Effector memory CD4-positive, alpha-beta T cell (primary cell): ENCODE results near the gene FOXF1.
A peak's percentile ranks its signal among the peaks of the same experiment; 100 is the strongest.

Source experiments
- DNase-seq, 3 donors: peaks; one replicate each; pipeline ENCODE4 v3.0.0-alpha.2; 2020
- H3K27ac ChIP-seq: 2 replicates; pipeline ENCODE4 v1.7.0; 2013; ENCODE audit warnings: mild to moderate bottlenecking, low read length, moderate library complexity; ENCODE audit not compliant: insufficient read depth, poor library complexity, severe bottlenecking
- H3K27me3 ChIP-seq: replicated peaks from 2 replicates; pipeline ENCODE4 v1.7.0; 2013; ENCODE audit warnings: mild to moderate bottlenecking, low read length; ENCODE audit not compliant: insufficient read depth, control insufficient read depth, poor library complexity, severe bottlenecking
- H3K36me3 ChIP-seq: 2 replicates; pipeline ENCODE4 v1.7.0; 2013; ENCODE audit warnings: mild to moderate bottlenecking, low read length, moderate library complexity; ENCODE audit not compliant: control insufficient read depth, insufficient read depth
- H3K4me1 ChIP-seq: 2 replicates; pipeline ENCODE4 v1.7.0; 2013; ENCODE audit warnings: low read length, mild to moderate bottlenecking; ENCODE audit not compliant: control insufficient read depth, insufficient read depth, poor library complexity, severe bottlenecking
- H3K4me3 ChIP-seq: 2 replicates; pipeline ENCODE4 v1.7.0; 2013; ENCODE audit warnings: low read length, low read depth, mild to moderate bottlenecking; ENCODE audit not compliant: insufficient read depth, poor library complexity, severe bottlenecking
- H3K9me3 ChIP-seq: 2 replicates; pipeline ENCODE4 v1.7.0; 2013; ENCODE audit warnings: mild to moderate bottlenecking, low read length, moderate library complexity; ENCODE audit not compliant: control insufficient read depth
- total RNA-seq, 3 donors: gene quantifications; one replicate each; lab custom pipeline; 2026; lab: John Stamatoyannopoulos, UW

FOXF1 gene
- total RNA-seq = 0 reads per million in 3 donors

DNA sequence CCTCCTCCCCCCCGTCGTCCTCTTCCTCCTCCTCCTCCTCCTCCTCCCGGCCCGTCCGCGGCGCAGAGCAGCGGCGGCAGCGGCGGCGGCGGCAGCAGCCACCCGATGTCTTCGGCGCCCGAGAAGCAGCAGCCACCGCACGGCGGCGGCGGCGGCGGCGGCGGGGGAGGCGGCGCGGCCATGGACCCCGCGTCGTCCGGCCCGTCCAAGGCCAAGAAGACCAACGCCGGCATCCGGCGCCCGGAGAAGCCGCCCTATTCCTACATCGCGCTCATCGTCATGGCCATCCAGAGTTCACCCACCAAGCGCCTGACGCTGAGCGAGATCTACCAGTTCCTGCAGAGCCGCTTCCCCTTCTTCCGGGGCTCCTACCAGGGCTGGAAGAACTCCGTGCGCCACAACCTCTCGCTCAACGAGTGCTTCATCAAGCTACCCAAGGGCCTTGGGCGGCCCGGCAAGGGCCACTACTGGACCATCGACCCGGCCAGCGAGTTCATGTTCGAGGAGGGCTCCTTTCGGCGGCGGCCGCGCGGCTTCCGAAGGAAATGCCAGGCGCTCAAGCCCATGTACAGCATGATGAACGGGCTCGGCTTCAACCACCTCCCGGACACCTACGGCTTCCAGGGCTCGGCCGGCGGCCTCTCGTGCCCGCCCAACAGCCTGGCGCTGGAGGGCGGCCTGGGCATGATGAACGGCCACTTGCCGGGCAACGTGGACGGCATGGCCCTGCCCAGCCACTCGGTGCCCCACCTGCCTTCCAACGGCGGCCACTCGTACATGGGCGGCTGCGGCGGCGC lies at the start of gene FOXF1:
Gene FOXF1 (plus strand): TSS at position 63 of the 797 bp plus-strand sequence. CDS start 43 bp downstream, at position 106.
- peaks cover 20% of the 10 kb centered on the region for H3K4me1 ChIP-seq
- DNase-seq = no peak
- H3K4me3 ChIP-seq = peak within 1 kb of the TSS; percentile 46
- no peaks in the 10 kb centered on the region for H3K36me3 ChIP-seq
- H3K9me3 ChIP-seq = no peaks in the 10 kb centered on the region
- H3K27me3 ChIP-seq = peaks cover 61% of the 10 kb centered on the region
- H3K27ac ChIP-seq = no peak within 1 kb of the TSS

DNA sequence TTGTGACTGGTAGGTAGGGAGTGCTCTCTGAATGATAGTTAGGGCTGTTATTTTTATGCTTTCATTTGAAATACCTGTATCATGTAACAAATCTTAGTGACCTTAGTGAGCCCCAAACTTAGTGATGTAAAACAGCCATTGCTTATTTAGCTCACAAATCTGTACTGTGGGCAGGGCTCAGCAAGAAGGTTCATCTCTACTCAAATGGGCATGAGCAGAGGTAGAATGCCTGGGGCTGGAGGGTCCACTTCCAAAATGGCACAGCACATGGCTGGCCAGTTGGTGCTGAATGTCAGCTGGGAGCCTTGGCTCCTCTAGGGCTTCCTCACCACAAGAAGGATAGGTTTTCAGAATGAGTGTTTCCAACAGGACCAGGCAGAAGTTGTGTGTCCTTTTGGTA lies 49.3 kb upstream of the FOXF1 start:
- Histone ChIP-seq H3K27ac (no peak overlapping the region), H3K36me3 (no peaks in the 10 kb centered on the region), H3K27me3 (no peaks in the 10 kb centered on the region), H3K4me3 (no peak overlapping the region), H3K4me1 (no peaks in the 10 kb centered on the region), H3K9me3 (no peaks in the 10 kb centered on the region)
- DNase-seq = no peak

DNA sequence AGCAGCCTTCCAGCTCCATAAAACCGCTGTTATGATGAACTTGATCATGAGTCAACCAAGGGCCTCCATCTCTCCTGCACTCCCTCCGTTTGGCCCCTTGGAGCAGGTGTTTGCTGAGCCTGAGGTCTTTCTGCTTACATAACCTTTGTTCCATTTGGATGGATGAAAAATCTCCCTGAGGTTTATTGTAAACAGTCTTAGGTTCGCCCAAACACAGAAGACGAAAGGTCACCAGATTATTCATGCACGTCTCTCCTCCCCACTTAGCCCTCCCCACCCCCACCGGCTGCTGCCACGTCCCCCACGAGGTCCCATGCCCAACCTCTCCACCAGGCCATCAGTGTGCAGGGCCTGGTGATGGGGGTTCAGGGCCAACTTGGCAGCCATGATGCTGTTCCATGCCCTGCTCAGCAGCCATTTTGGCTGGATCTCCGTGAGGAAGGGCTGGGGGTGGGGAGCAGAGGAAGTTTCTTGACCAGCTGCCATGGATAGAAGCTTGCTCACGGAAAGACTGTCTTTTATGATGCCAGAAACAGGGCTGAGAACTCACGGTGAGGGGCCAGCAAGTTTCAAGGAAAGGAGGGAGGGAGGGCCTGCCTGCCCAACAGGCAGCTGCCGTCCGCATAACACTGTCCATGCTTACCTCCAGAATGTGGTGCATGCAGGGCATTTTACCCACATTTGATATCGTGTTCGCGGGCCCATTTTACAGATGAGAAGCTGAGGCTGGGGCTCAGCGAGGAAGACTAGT lies 47.8 kb upstream of the FOXF1 start:
- Histone ChIP-seq H3K4me3 (no peak overlapping the region), H3K36me3 (no peaks in the 10 kb centered on the region), H3K27ac (no peak overlapping the region), H3K9me3 (no peaks in the 10 kb centered on the region), H3K4me1 (no peaks in the 10 kb centered on the region), H3K27me3 (no peaks in the 10 kb centered on the region)
- DNase-seq = no peak

DNA sequence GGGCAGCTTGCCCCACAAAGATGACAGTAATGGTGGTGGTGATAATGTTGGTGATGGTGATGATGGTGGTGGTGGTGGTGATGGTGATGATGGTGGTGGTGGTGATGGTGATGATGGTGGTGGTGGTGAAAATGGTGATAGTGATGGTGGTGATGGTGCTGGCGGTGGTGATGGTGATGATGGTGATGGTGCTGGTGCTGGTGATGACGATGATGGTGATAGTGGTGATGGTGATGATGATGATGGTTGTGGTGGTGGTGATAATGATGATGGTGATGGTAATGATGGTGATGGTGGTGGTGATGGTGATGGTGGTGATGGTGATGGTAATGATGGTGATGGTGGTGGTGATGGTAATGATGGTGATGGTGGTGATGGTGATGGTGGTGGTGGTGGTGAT lies 46.3 kb upstream of the FOXF1 start:
- Histone ChIP-seq H3K4me3 (no peak overlapping the region), H3K9me3 (no peaks in the 10 kb centered on the region), H3K4me1 (no peaks in the 10 kb centered on the region), H3K27ac (no peak overlapping the region), H3K27me3 (no peaks in the 10 kb centered on the region), H3K36me3 (no peaks in the 10 kb centered on the region)
- DNase-seq = no peak

DNA sequence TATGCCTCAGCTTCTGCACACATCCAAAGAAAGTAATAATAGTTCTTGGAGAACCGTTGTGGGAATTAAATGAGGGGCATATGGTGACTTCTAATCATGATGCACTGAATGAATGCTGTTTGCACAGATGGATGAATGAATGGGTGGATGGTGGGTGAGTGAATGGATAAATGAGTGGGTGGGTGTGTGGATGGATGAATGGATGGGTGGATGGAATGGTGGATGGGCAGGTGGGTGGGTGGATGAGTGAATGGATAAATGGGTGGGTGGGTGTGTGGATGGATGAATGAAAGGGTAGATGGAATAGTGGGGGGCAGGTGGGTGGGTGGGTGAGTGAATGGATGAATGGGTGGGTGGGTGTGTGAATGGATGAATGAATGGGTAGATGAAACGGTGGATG lies 44.9 kb upstream of the FOXF1 start:
- H3K27me3 ChIP-seq = no peaks in the 10 kb centered on the region

DNA sequence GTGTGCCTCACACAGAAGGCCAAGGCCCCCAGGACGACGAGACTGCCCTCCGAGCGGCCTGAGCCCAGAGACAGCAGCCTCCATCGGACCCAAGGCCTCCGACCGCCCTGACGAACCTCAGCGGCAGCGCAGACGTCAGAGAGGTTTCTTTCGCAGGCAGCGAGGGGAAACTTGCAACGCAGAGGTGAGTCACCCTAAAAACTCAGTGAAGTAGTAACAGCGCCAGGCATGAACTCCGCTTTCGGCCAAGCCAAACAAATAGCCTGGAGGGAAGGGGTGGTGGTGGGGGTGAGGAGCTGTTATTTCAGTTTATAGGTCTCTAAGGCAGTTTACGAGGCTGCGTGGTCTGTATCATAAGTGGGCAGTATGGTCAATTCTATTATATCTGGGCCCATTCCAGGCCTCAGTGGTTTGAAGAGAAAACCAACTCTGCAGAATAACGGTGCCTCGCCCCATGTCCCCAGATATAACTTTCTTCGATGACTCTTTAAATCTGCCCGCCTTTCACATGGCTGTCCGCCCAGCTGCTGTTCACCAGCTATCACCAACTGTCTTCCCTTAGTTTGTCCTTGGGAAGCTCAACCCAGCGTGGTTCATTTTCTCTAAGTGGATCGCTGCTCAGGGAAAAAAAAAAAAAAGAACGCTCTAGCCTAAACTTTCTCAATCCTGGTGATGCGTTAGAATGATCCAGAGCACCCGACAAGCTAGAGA lies 43.5 kb upstream of the FOXF1 start:
- H3K36me3 ChIP-seq = no peaks in the 10 kb centered on the region
- no peaks in the 10 kb centered on the region for H3K27me3 ChIP-seq
- no peaks in the 10 kb centered on the region for H3K4me1 ChIP-seq
- H3K4me3 ChIP-seq = no peak overlapping the region
- no peak for DNase-seq
- no peak overlapping the region for H3K27ac ChIP-seq
- H3K9me3 ChIP-seq = no peaks in the 10 kb centered on the region

More for the DNA sequence above, 44.9 kb upstream of the FOXF1 start:
- H3K4me1 ChIP-seq = no peaks in the 10 kb centered on the region
- H3K9me3 ChIP-seq = no peaks in the 10 kb centered on the region
- H3K36me3 ChIP-seq = no peaks in the 10 kb centered on the region
- no peak for DNase-seq
- H3K4me3 ChIP-seq = no peak overlapping the region
- no peak overlapping the region for H3K27ac ChIP-seq

DNA sequence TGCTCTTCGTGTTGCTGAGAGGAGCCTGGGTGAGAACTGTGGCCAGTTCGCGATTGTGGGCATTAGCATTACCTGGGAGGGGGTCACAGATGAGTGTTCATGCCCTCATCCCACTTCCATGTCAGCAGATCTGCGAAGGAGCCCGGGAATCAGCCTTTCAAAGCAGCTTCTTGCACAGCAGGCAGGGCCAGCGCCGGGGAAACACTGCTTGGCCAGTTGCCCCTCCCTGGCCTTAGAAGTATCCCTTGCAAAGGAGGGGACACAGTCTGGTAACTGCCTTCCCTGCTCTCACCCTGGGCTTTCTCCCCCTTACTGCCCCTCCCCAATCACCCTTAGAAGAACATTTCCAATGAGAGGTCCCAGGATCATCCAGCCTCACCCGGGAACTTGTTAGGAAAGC lies 42.8 kb upstream of the FOXF1 start:
- Histone ChIP-seq H3K4me1 (no peaks in the 10 kb centered on the region), H3K9me3 (no peaks in the 10 kb centered on the region), H3K27ac (no peak overlapping the region), H3K36me3 (no peaks in the 10 kb centered on the region), H3K4me3 (no peak overlapping the region), H3K27me3 (no peaks in the 10 kb centered on the region)
- no peak for DNase-seq

DNA sequence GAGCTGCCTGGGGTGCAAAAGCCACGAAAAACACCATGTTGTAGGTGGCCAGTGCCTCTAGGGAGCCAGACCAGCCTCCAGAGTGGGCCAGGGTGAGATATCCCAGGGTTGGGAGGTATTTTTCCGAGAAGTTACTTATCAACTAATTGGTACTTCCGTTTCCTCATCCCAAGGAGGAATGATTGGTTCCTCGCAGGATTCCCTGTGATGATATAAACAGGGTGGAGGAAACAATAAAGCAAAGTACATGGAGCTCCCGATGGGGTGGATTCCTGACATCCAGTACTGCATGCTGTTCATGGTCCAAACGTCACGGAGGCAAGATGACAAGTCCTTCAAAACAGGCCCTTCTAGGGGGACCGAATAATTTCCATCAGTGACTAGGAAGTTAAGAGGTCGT lies 39.4 kb upstream of the FOXF1 start:
- Histone ChIP-seq H3K4me3 (no peak overlapping the region), H3K9me3 (no peaks in the 10 kb centered on the region), H3K36me3 (no peaks in the 10 kb centered on the region), H3K27ac (no peak overlapping the region), H3K27me3 (no peaks in the 10 kb centered on the region), H3K4me1 (no peaks in the 10 kb centered on the region)
- DNase-seq = no peak

DNA sequence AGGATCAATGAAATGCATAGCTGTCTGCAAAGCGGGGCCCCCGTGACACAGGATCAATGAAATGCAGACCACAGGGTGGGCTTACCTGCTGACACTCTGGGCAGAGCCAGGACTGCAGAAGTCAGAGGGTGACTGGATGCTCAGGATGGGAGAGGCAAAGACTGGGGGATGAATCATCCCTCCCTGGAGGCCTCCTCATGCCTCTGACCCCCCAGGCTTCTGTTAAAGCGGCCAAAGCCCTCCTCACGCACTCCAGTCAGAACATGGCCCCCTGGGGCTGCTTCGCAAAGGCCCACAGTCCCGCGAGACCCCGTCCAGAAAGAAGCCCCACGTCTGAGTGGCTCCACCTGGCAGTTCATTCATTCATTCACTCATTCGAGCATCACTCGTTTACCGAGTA lies 38.4 kb upstream of the FOXF1 start:
- H3K4me1 ChIP-seq = no peaks in the 10 kb centered on the region
- DNase-seq = no peak
- no peaks in the 10 kb centered on the region for H3K36me3 ChIP-seq
- no peak overlapping the region for H3K4me3 ChIP-seq
- H3K27ac ChIP-seq = no peak overlapping the region
- H3K9me3 ChIP-seq = no peaks in the 10 kb centered on the region
- H3K27me3 ChIP-seq = no peaks in the 10 kb centered on the region

DNA sequence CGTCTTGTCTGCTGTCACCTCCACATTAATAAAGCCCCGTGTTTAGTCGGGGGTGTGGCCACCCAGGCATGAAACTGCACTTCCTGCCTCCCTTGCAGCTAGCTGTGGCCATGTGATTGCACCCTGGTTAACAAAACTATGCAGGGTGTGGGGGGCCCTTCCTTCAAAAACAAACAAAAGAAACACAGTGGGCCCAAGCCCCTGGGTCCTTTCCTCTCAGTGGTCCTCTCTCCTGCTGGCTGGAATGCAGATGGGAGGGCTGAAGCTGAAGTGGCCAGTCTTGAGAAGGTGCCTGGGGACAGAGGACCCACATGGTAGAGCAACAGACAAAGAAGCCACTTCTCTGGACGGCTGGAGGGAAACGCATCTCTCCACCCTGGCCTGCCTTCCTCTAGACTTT lies 38.0 kb upstream of the FOXF1 start:
- H3K27ac ChIP-seq = no peak overlapping the region
- H3K9me3 ChIP-seq = no peaks in the 10 kb centered on the region
- no peaks in the 10 kb centered on the region for H3K27me3 ChIP-seq
- no peaks in the 10 kb centered on the region for H3K4me1 ChIP-seq
- no peak overlapping the region for H3K4me3 ChIP-seq
- H3K36me3 ChIP-seq = no peaks in the 10 kb centered on the region
- no peak for DNase-seq
